HL-60 (cell line): ENCODE measurements around the gene STEAP2.

Source experiments
- CTCF ChIP-seq: IDR thresholded peaks from one replicate; pipeline ENCODE4 v1.5.1; 2011; ENCODE audit warnings: low read length, control low read depth, inconsistent platforms; ENCODE audit not compliant: insufficient read depth
- POLR2AphosphoS5 ChIP-seq: IDR thresholded peaks from 2 replicates; pipeline ENCODE4 v1.6.1; 2012; ENCODE audit warnings: low read depth

- TF ChIP-seq CTCF: no peak
- TF ChIP-seq POLR2AphosphoS5: no peak
These were observed 45.8 kb upstream of the STEAP2 start for GRCh38 chr7:90165724-90166123.
